ENCODE data around the gene POLDIP2. TPM values are rescaled to one million over a fixed set of nuclear protein-coding genes. Genes with fewer than 3 reads are reported as not detected.

The POLDIP2 gene
- total RNA-seq, 1 donor from 2014 or later, result 79.1 TPM

GRCh38 chr17:28367641-28368305 is 10.4 kb upstream of the POLDIP2 start:
- no peak overlapping the region for H3K4me3 ChIP-seq (ENCODE audit: insufficient read depth, low read depth, low read length)
- Mint-ChIP-seq H3K9me3 (ENCODE audit: unreplicated experiment) (no peaks in the 10 kb centered on the region), H3K27me3 (ENCODE audit: low read depth, unreplicated experiment) (no peaks in the 10 kb centered on the region), H3K4me3 (ENCODE audit: unreplicated experiment) (no peak overlapping the region), H3K27ac (ENCODE audit: unreplicated experiment) (no peak overlapping the region), H3K36me3 (ENCODE audit: low read depth, unreplicated experiment) (peaks cover 3% of the 10 kb centered on the region), H3K4me1 (ENCODE audit: low read depth, unreplicated experiment) (peaks cover 11% of the 10 kb centered on the region)
- H4K20me1 ChIP-seq (ENCODE audit: insufficient read depth, low read length), result peaks cover 6% of the 10 kb centered on the region
- peaks cover 16% of the 10 kb centered on the region for H3K4me1 ChIP-seq (ENCODE audit: insufficient read depth, low read length)
- H3K9me3 ChIP-seq (ENCODE audit: insufficient read depth, low read depth, low read length), result no peaks in the 10 kb centered on the region
- H3K27ac ChIP-seq (ENCODE audit: low read depth, low read length), result no peak overlapping the region
- no peak overlapping the region for H3K4me2 ChIP-seq (ENCODE audit: low read length)
- FAIRE-seq, result no peak
- peaks cover under 1% of the 10 kb centered on the region for H3K79me2 ChIP-seq (ENCODE audit: insufficient read depth, low read length)
- no peaks in the 10 kb centered on the region for H3K27me3 ChIP-seq (ENCODE audit: insufficient read depth, low read length)
- no peak overlapping the region for H3K9ac ChIP-seq (ENCODE audit: low read length)
- H3K36me3 ChIP-seq (ENCODE audit: insufficient read depth, low read length), result peaks cover under 1% of the 10 kb centered on the region
- TF ChIP-seq, protein P1, sequence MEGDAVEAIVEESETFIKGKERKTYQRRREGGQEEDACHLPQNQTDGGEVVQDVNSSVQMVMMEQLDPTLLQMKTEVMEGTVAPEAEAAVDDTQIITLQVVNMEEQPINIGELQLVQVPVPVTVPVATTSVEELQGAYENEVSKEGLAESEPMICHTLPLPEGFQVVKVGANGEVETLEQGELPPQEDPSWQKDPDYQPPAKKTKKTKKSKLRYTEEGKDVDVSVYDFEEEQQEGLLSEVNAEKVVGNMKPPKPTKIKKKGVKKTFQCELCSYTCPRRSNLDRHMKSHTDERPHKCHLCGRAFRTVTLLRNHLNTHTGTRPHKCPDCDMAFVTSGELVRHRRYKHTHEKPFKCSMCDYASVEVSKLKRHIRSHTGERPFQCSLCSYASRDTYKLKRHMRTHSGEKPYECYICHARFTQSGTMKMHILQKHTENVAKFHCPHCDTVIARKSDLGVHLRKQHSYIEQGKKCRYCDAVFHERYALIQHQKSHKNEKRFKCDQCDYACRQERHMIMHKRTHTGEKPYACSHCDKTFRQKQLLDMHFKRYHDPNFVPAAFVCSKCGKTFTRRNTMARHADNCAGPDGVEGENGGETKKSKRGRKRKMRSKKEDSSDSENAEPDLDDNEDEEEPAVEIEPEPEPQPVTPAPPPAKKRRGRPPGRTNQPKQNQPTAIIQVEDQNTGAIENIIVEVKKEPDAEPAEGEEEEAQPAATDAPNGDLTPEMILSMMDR (IDR thresholded peaks at IDR 0.05; ENCODE audit: insufficient read depth, low read depth, low read length), result no peak
- no peak for TF ChIP-seq EZH2 (IDR thresholded peaks at IDR 0.05; ENCODE audit: insufficient read depth, low read length)
- no peak overlapping the region for H2AFZ ChIP-seq (ENCODE audit: low read depth, low read length)
- no peak for DNase-seq (ENCODE audit: low read depth)

DNA sequence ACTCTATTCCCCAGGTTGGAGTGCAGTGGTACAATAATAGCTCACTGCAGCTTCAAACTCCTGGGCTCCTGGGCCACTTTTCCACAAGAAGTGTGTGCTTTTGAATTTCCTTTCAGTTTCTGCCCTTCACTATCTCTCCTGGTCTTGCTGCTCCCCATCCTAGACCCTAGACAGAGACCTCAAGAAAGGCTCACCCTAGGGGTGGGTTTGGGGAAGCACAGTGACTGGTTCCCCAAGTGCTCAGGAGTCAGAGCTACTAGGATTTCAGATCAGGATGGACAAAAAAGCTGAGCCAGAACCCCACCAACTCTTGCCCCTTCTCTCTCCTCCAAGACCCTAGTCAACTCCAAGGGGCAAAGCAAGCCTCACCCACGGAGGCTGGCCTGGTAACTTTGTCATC is 9.3 kb upstream of the POLDIP2 start:
- TF ChIP-seq, protein P1 (IDR thresholded peaks at IDR 0.05; ENCODE audit: insufficient read depth, low read depth, low read length), result no peak
- no peak for TF ChIP-seq EZH2 (IDR thresholded peaks at IDR 0.05; ENCODE audit: insufficient read depth, low read length)
- Histone ChIP-seq H3K27ac (ENCODE audit: low read depth, low read length) (no peak overlapping the region), H2AFZ (ENCODE audit: low read depth, low read length) (no peak overlapping the region), H3K9ac (ENCODE audit: low read length) (no peak overlapping the region), H3K36me3 (ENCODE audit: insufficient read depth, low read length) (peaks cover 9% of the 10 kb centered on the region), H3K4me1 (ENCODE audit: insufficient read depth, low read length) (peaks cover 8% of the 10 kb centered on the region), H3K4me3 (ENCODE audit: insufficient read depth, low read depth, low read length) (no peak overlapping the region), H3K4me2 (ENCODE audit: low read length) (no peak overlapping the region), H3K27me3 (ENCODE audit: insufficient read depth, low read length) (no peaks in the 10 kb centered on the region), H3K9me3 (ENCODE audit: insufficient read depth, low read depth, low read length) (no peaks in the 10 kb centered on the region), H4K20me1 (ENCODE audit: insufficient read depth, low read length) (no peaks in the 10 kb centered on the region), H3K79me2 (ENCODE audit: insufficient read depth, low read length) (no peaks in the 10 kb centered on the region)
- Mint-ChIP-seq H3K4me3 (ENCODE audit: unreplicated experiment) (no peak overlapping the region), H3K36me3 (ENCODE audit: low read depth, unreplicated experiment) (peaks cover 4% of the 10 kb centered on the region), H3K4me1 (ENCODE audit: low read depth, unreplicated experiment) (peaks cover 10% of the 10 kb centered on the region), H3K27ac (ENCODE audit: unreplicated experiment) (no peak overlapping the region), H3K9me3 (ENCODE audit: unreplicated experiment) (no peaks in the 10 kb centered on the region), H3K27me3 (ENCODE audit: low read depth, unreplicated experiment) (no peaks in the 10 kb centered on the region)
- DNase-seq (ENCODE audit: low read depth) (no peak), FAIRE-seq (no peak)

DNA sequence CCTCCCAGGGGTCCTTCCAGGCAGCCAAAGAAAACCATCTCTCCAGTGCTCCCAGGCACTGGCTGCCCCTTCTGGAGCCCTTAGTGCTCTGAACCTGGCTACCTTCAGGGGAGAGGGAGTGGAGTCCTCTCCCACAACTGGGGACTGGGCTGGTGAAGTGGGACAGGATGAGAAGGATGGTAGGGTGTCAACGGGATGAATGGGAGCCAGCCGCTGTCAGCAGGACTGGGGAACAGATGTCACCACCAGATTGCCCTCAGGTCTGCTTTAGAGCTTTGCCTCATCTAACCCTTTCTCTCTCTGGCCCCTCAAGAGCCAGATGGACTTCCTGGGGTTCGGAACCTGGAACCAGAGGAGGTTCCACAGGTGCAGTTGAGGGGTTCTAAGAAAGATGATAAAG is 8.2 kb upstream of the POLDIP2 start:
- Mint-ChIP-seq H3K9me3 (ENCODE audit: unreplicated experiment) (no peaks in the 10 kb centered on the region), H3K36me3 (ENCODE audit: low read depth, unreplicated experiment) (peaks cover 7% of the 10 kb centered on the region), H3K4me1 (ENCODE audit: low read depth, unreplicated experiment) (peaks cover 9% of the 10 kb centered on the region), H3K27ac (ENCODE audit: unreplicated experiment) (no peak overlapping the region), H3K4me3 (ENCODE audit: unreplicated experiment) (no peak overlapping the region), H3K27me3 (ENCODE audit: low read depth, unreplicated experiment) (no peaks in the 10 kb centered on the region)
- H3K79me2 ChIP-seq (ENCODE audit: insufficient read depth, low read length), result no peaks in the 10 kb centered on the region
- H3K4me2 ChIP-seq (ENCODE audit: low read length), result no peak overlapping the region
- H3K9ac ChIP-seq (ENCODE audit: low read length), result no peak overlapping the region
- no peak overlapping the region for H3K27ac ChIP-seq (ENCODE audit: low read depth, low read length)
- TF ChIP-seq, protein P1 (IDR thresholded peaks at IDR 0.05; ENCODE audit: insufficient read depth, low read depth, low read length), result no peak
- TF ChIP-seq EZH2 (IDR thresholded peaks at IDR 0.05; ENCODE audit: insufficient read depth, low read length), result no peak
- H3K9me3 ChIP-seq (ENCODE audit: insufficient read depth, low read depth, low read length), result no peaks in the 10 kb centered on the region
- H3K4me3 ChIP-seq (ENCODE audit: insufficient read depth, low read depth, low read length), result no peak overlapping the region
- H3K4me1 ChIP-seq (ENCODE audit: insufficient read depth, low read length), result peaks cover 1% of the 10 kb centered on the region
- H3K27me3 ChIP-seq (ENCODE audit: insufficient read depth, low read length), result no peaks in the 10 kb centered on the region
- peaks cover 15% of the 10 kb centered on the region for H3K36me3 ChIP-seq (ENCODE audit: insufficient read depth, low read length)
- H4K20me1 ChIP-seq (ENCODE audit: insufficient read depth, low read length), result no peaks in the 10 kb centered on the region
- DNase-seq (ENCODE audit: low read depth) (no peak), FAIRE-seq (no peak)
- no peak overlapping the region for H2AFZ ChIP-seq (ENCODE audit: low read depth, low read length)
